OCI-LY3 (cell line): ENCODE data around the gene RANBP6.
"Not testable (repeated sequence)": the region's sequence is repeated elsewhere in the genome, so short reads cannot be mapped to it uniquely, and the experiment has no call there.

ENCODE experiments used
- H2AFZ ChIP-seq: fragments of 200-600, 300-600 bp; shearing (Covaris generic); 2 replicates; pipeline ENCODE4 v1.6.0; 2014; ENCODE audit warnings: antibody characterized with exemption, low read depth, low read length
- H3K27ac ChIP-seq: fragments of 200-600, 300-600 bp; sonication (generic); 2 replicates; pipeline ENCODE4 v1.5.1; 2014; ENCODE audit warnings: mild to moderate bottlenecking, low read length, moderate library complexity, mixed read lengths
- H3K27me3 ChIP-seq: fragments of 200-600, 300-600 bp; sonication (generic); 2 replicates; pipeline ENCODE4 v1.6.1; 2014; ENCODE audit warnings: low read depth, low read length, mixed read lengths
- H3K36me3 ChIP-seq: fragments of 200-600, 300-600 bp; sonication (generic); replicated peaks from 2 replicates; pipeline ENCODE3; 2014; ENCODE audit warnings: low read depth, low read length, mixed read lengths
- H3K4me1 ChIP-seq: fragments of 300-600, 200-600 bp; sonication (generic); 2 replicates; pipeline ENCODE4 v1.6.1; 2014; ENCODE audit warnings: low read length, mixed read lengths
- H3K4me2 ChIP-seq: fragments of 200-600, 300-600 bp; sonication (generic); 2 replicates; pipeline ENCODE4 v1.6.1; 2014; ENCODE audit warnings: low read length, mixed read lengths
- H3K4me3 ChIP-seq: fragments of 300-600, 200-600 bp; sonication (generic); 2 replicates; pipeline ENCODE4 v1.5.1; 2014; ENCODE audit warnings: antibody characterized with exemption, mild to moderate bottlenecking, low read length, moderate library complexity
- H3K79me2 ChIP-seq: fragments of 300-600, 200-600 bp; shearing (Covaris generic); 2 replicates; pipeline ENCODE4 v1.6.1; 2014; ENCODE audit warnings: mild to moderate bottlenecking, low read length, mixed read lengths
- H3K9ac ChIP-seq: fragments of 300-600, 200-600 bp; shearing (Covaris generic); 2 replicates; pipeline ENCODE4 v1.6.0; 2014; ENCODE audit warnings: mild to moderate bottlenecking, low read length, moderate library complexity
- H3K9me3 ChIP-seq: fragments of 200-600, 300-600 bp; shearing (Covaris generic); 2 replicates; pipeline ENCODE4 v1.6.1; 2014; ENCODE audit warnings: low read length, mixed read lengths; ENCODE audit not compliant: insufficient read depth
- H4K20me1 ChIP-seq: fragments of 200-600, 300-600 bp; sonication (generic); 2 replicates; pipeline ENCODE4 v1.6.1; 2016; ENCODE audit warnings: low read length, mixed read lengths; ENCODE audit not compliant: insufficient read depth
- EZH2phosphoT487 ChIP-seq: fragments of 200-600 bp; shearing (Covaris generic); IDR thresholded peaks from 2 replicates; pipeline ENCODE4 v1.6.1; 2018; ENCODE audit warnings: antibody characterized with exemption, mixed run types, low read depth
- TF ChIP-seq, protein P1 (sequence below): fragments of 200-600, 300-600 bp; sonication (generic); IDR thresholded peaks from 2 replicates; pipeline ENCODE4 v1.5.1; 2014; ENCODE audit warnings: antibody characterized with exemption, low read length, low read depth

RANBP6 gene

DNA sequence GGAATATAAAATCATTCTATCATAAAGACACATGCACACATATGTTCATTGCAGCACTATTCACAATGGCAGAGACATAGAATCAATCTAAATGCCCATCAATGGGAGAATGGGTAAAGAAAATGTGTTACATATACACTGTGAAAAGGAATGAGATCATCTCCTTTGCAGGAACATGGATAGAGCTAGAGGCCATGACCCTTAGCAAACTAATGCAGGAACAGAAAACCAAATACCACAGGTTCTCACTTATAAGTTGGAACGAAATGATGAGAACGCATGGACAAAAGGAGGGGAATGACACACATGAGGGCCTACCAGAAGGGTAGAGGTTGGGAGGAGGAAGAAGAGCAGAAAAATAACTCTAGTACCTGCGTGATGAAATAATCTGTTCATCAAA lies 21.0 kb upstream of the RANBP6 start:
- TF ChIP-seq, protein P1, sequence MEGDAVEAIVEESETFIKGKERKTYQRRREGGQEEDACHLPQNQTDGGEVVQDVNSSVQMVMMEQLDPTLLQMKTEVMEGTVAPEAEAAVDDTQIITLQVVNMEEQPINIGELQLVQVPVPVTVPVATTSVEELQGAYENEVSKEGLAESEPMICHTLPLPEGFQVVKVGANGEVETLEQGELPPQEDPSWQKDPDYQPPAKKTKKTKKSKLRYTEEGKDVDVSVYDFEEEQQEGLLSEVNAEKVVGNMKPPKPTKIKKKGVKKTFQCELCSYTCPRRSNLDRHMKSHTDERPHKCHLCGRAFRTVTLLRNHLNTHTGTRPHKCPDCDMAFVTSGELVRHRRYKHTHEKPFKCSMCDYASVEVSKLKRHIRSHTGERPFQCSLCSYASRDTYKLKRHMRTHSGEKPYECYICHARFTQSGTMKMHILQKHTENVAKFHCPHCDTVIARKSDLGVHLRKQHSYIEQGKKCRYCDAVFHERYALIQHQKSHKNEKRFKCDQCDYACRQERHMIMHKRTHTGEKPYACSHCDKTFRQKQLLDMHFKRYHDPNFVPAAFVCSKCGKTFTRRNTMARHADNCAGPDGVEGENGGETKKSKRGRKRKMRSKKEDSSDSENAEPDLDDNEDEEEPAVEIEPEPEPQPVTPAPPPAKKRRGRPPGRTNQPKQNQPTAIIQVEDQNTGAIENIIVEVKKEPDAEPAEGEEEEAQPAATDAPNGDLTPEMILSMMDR, result no peak
- no peak for TF ChIP-seq EZH2phosphoT487
- Histone ChIP-seq H3K27ac (no peak overlapping the region), H3K4me2 (no peak overlapping the region), H3K36me3 (no peaks in the 10 kb centered on the region), H3K79me2 (no peaks in the 10 kb centered on the region), H3K4me1 (peaks cover 6% of the 10 kb centered on the region; the same call in 1 of the 2 replicates), H3K4me3 (no peak overlapping the region), H4K20me1 (no peaks in the 10 kb centered on the region), H2AFZ (no peak overlapping the region), H3K9me3 (no peaks in the 10 kb centered on the region), H3K27me3 (no peaks in the 10 kb centered on the region), H3K9ac (no peak overlapping the region)

DNA sequence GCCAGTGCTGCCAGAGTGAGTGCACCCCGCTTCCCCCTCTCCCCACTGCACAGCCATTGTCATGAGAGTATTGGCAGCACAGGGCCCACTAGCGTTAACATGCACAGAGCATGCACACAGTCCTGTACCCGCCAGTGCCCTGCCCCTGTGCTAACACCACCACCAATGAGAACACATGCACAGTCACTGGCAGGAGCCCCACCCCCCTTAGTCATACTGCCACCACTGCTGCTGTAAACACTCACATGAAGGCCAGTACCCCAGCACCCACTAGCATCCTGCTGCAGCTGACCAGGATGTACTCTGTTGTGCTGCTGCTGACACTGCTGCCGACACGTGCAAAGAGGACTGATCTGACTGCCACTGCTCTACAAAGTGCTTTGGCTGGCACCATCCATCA lies 19.5 kb upstream of the RANBP6 start:
- Histone ChIP-seq H3K4me1 (no peaks in the 10 kb centered on the region), H3K36me3 (no peaks in the 10 kb centered on the region), H3K9me3 (no peaks in the 10 kb centered on the region), H3K9ac (no peak overlapping the region), H2AFZ (no peak overlapping the region), H3K4me2 (no peak overlapping the region), H3K27ac (no peak overlapping the region), H3K79me2 (no peaks in the 10 kb centered on the region), H3K4me3 (no peak overlapping the region), H3K27me3 (no peaks in the 10 kb centered on the region), H4K20me1 (no peaks in the 10 kb centered on the region)
- no peak for TF ChIP-seq EZH2phosphoT487

DNA sequence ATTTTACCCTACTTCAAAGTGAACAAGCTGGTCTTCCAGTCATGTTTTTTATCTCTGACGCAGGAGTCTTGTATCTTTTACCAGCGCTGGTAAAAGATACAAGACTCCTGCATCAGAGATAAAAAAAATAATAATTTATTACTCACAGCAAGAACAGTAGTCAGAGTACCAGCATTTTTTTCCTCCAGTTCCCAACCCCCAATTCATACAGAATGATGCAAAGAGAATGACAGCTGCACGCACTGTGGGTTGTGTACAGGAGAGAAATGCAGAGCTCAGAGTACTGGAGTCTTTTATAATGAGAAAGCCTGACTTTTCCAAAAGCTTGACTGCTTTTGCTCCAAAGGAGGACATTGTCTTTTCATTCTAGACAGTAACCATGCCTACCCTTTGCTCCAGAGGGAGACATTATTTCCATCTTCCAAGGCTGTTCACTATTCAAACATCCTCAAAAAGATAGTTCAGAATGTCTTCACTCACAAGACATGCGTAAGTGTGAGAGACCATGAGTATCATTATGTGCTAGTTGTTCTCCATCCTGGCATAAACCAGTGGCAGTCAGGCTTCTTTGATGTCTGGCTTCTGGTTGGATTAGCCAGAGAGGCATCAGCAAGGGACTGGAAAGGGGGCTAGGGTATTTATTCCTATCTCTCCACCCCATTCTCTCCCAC lies 14.3 kb upstream of the RANBP6 start:
- Histone ChIP-seq H3K4me3 (no peak overlapping the region), H3K4me2 (no peak overlapping the region), H2AFZ (no peak overlapping the region; the same call in 1 of the 2 replicates), H3K79me2 (no peaks in the 10 kb centered on the region), H3K27me3 (0 out of 2 replicates have a peak, but pooled peaks cover 3% of the 10 kb centered on the region), H3K4me1 (no peaks in the 10 kb centered on the region), H3K27ac (no peak overlapping the region), H3K9ac (no peak overlapping the region), H3K36me3 (no peaks in the 10 kb centered on the region), H3K9me3 (no peaks in the 10 kb centered on the region), H4K20me1 (no peaks in the 10 kb centered on the region)
- TF ChIP-seq, protein P1, result no peak
- TF ChIP-seq EZH2phosphoT487, result no peak

DNA sequence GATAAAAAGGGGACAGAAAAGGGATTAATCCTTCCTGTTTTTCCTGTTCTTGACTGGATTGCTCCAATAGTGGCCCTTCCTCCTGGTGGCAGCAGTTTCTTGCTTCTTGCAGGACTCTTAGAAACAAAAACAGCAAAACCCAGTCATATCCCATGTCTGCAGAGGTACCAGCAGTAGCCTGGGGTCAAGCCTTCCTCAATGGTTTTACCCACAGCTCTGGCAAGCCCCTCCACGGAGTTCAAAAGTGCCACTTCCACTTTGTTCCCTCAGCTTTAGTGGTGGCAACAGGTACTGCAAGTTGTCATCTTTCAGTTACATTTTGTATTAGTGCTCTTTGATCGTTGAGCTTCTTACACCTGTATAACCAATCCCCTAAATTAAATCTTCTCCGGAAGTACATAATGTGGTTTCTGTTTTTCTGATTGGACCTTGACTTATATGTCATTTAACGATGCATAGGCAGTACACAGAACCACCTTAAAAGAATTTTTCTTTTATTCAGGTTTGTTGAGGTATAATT lies 8.7 kb upstream of the RANBP6 start:
- 0 out of 2 replicates have a peak, but pooled peaks cover 3% of the 10 kb centered on the region for H3K27me3 ChIP-seq
- H2AFZ ChIP-seq, result peak overlapping the region; percentile 86
- no peak overlapping the region for H3K9ac ChIP-seq
- peak overlapping the region; percentile 34 for H3K4me3 ChIP-seq
- H3K79me2 ChIP-seq, result no peaks in the 10 kb centered on the region
- H3K36me3 ChIP-seq, result no peaks in the 10 kb centered on the region
- H3K27ac ChIP-seq, result no peak overlapping the region
- H3K4me1 ChIP-seq, result peaks cover 2% of the 10 kb centered on the region; the same call in 1 of the 2 replicates
- H3K9me3 ChIP-seq, result no peaks in the 10 kb centered on the region
- peak overlapping the region; percentile 51 for H3K4me2 ChIP-seq
- no peaks in the 10 kb centered on the region for H4K20me1 ChIP-seq
- TF ChIP-seq, protein P1, result peak; percentile 60
- TF ChIP-seq EZH2phosphoT487, result no peak

DNA sequence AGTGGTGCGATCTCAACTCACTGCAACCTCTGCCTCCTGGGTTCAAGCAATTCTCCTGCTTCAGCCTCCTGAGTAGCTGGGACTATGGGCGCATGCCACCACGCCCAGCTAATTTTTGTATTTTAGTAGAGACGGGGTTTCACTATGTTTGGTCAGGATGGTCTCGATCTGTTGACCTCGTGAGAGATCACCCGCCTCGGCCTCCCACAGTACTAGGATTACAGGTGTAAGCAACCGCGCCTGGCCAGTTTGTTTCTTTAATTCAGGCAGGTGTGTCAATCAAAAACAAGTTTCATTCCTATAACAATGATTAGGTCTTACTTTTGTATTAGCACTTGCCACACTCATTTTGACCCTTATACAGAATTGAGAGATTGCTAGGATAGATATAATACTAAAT lies 1.6 kb upstream of the RANBP6 start:
- H4K20me1 ChIP-seq, H3K27me3 ChIP-seq, H3K9ac ChIP-seq, H3K9me3 ChIP-seq, H3K4me3 ChIP-seq, H2AFZ ChIP-seq, H3K27ac ChIP-seq, H3K4me2 ChIP-seq: not testable (repeated sequence)
- Histone ChIP-seq H3K4me1 (peaks cover 12% of the 10 kb centered on the region), H3K79me2 (peaks cover 35% of the 10 kb centered on the region), H3K36me3 (peaks cover 10% of the 10 kb centered on the region)
